ENCODE data around the gene GGCX. TPM values are rescaled to one million over a fixed set of nuclear protein-coding genes. Genes with fewer than 3 reads are reported as not detected.

The GGCX gene
- total RNA-seq, 2 experiments from 2014 or later, result 23.2 to 24.1 TPM

DNA sequence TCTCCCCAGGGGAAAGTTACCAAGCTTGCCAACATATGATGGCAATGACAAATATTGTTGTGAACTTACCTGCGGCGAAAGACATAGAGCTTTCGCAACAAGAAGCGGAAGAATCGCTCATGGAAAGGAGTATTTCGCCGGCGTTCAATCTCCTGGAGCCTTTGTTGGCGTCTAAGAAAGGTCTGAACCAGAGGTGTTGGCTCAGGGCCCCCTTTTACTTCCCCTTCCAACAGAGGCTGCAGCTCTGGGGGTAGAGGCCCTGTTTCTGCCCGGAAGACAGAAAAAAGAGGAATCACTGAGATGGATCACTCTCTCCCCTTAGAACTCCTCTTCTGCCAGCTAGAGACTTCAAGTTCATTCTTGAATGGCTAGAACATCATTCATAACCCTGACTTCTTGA, 10.8 kb downstream of the GGCX start:
- ChIA-PET POLR2A (interaction anchor here (0.6 to 2.4 kb wide), 3 partner anchors 10 to 131 kb away, joined by 3 to 9 read pairs (median 3); partner anchors contain the start of gene SH2D6), CTCF (interaction anchor here (0.6 to 13.6 kb wide), 7 partner anchors 10 to 160 kb away, joined by 3 to 99 read pairs (median 4); partner anchors contain the start of genes GGCX and SH2D6)

DNA sequence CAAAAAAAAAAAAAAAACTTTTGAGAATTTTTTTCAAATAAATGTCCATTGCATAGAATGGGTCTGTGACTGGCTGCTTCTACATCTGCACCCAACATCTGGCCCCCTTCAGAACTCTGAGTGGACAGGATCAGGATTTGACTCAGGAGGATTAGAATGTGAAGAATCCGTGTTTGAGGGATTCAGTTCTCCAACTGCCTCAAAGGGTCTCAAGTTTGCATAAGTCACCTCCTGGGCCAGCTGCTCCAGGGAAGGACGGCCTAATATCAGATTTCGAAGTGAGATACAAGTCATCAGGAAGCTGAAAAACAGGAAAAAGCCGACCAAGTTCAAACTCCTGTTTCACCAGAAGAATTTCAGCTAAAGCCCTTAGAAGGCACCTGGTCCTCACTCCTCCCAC, 11.5 kb downstream of the GGCX start:
- ChIA-PET POLR2A (interaction anchor here (0.6 to 2.1 kb wide), 2 partner anchors 10 to 16 kb away, joined by 3 to 17 read pairs; partner anchors contain the start of gene MAT2A), CTCF (interaction anchor here (0.7 to 13.6 kb wide), 5 partner anchors 10 to 159 kb away, joined by 3 to 99 read pairs (median 5); partner anchors contain the start of genes GGCX and SH2D6)

DNA sequence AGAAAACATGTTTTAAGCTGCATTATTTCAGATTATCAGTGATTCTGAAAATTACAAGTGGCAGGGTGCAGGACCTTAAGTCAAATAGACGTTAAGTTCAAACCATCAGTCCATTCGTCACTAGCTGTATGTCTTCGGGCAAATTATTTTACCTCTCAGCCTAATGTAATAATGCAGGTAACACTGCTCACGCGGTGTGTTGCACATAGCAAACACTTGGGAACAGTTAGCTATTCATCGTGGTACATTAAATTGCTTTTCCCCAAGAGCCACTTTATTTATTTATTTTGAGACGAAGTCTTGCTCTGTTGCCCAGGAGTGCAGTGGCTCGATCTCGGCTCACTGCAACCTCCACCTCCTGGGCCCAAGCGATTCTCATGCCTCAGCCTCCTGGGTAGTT, 12.2 kb downstream of the GGCX start:
- CTCF ChIA-PET, result interaction anchor here (0.7 to 13.6 kb wide), 8 partner anchors 10 to 159 kb away, joined by 3 to 99 read pairs (median 3); partner anchors contain the start of genes MAT2A and SH2D6
- POLR2A ChIA-PET, result interaction anchor here (0.6 to 2.1 kb wide), 7 partner anchors 10 to 157 kb away, joined by 3 to 17 read pairs (median 3); partner anchors contain the start of genes GGCX and MAT2A

DNA sequence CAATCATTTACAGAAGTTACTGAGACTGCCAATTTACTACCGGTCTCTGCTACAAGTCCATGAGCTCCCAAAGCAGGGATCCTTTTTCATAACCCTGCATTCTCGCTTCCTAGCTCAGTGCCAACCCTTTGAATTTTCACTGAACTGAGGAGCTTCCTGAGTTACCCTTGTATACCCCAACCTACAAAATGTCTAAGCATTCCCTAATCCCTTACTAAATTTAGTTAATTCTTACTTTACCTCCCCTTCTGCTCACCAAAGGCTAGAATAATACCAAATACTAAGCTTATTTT, 12.7 kb downstream of the GGCX start:
- CTCF ChIA-PET, result interaction anchor here (0.8 to 13.6 kb wide), 6 partner anchors 10 to 158 kb away, joined by 3 to 99 read pairs (median 3); partner anchors contain the start of genes MAT2A and SH2D6
- POLR2A ChIA-PET, result interaction anchor here (0.6 to 2.1 kb wide), 7 partner anchors 9 to 157 kb away, joined by 3 to 17 read pairs (median 3); partner anchors contain the start of genes GGCX and MAT2A

DNA sequence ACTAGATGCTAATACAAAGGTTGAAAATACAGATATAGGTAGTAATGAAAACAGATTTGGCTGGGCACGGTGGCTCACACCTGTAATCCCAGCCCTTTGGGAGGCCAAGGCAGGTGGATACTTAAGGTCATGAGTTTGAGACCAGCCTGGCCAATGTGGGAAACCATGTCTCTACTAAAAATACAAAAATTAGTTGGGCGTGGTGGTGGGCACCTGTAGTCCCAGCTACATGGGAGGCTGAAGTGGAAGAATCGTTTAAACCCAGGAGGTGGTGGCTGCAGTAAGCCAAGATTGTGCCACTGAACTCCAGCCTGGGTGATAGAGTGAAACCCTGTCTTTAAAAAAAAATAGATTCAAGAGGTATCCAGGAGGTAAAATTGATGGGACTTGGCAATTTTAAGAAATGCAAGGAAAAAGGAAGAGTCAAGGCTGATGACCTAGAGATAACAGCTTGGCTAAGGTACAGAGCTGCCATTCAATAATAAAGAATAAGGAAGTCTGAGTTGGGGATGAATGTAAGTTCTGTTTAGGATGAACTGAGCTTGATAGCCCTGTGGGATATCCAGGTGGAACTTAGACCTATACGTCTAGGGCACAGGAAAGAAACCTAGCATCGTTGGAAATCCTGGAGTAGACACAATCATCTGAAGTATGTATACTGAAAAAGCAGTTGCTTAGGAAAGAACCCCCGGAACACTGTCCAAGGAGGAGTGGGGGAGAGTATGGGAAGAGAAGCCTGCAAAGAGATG, 13.3 kb downstream of the GGCX start:
- ChIA-PET CTCF (interaction anchor here (0.5 to 13.6 kb wide), 5 partner anchors 45 to 157 kb away, joined by 3 to 99 read pairs (median 3); partner anchors contain the start of gene SH2D6), POLR2A (interaction anchor here (0.6 to 2.1 kb wide), 7 partner anchors 9 to 156 kb away, joined by 3 to 17 read pairs (median 3); partner anchors contain the start of genes GGCX and MAT2A)

DNA sequence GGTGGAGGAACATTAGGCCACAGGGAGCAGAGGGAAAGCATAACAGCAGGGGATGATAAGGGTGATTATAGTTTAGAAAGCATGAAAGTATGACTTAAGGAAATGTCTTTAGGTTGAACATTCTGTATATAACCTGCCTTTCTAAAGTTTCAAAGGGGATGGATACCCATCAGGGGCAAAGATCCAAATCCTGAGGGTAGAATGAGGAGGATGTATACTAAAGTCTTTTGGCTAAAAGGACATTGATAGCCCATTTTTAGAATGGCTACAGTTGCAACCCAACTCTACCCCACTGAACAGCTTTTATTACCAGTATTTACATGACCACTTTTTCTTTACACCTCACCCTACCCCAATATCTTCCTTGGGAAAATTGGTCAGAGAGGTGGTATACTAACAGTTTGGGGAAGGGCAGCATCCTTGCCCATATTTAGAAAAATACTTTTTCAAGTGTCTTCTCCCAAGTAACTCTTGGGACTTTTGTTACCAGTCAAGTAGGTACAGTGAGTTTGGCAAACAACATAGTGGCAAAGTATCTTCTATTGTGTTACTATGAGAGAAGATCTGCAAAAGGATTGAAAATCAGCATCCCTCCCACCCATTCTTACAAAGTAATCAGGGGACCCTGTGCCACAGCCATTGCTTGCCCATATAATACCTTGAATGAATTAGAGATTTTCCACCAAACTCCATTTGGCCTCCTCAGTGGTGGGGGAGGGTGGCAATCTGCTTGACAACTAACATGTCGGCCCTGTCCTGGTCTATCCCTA, 14.0 kb downstream of the GGCX start:
- CTCF ChIA-PET, result interaction anchor here (0.5 to 13.6 kb wide), 3 partner anchors 45 to 127 kb away, joined by 3 to 99 read pairs (median 4); partner anchors contain the start of gene SH2D6

DNA sequence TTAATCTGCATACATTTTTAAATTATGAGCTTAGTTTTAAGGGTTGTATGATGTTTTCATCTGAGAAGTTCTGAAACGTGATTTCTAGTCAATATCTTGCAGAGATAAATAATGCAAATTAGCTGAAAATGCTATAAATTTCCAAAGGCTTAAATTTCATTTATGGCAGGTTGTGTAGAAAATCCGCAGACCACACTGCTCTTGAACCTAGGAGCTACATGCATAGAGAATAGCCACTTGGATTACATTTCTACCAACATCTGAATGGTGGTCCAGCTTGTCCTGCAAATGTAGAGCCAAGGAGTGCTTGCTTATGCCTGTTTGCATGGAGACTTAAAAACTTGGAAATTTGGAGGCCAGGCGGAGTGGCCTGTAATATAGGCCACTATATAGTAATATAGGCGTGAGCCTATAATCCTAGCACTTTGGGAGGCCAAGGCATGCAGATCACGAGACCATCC, 15.5 kb downstream of the GGCX start:
- POLR2A ChIA-PET, result interaction anchor here (1.0 to 2.4 kb wide), 5 partner anchors 15 to 130 kb away, joined by 3 to 19 read pairs (median 6); partner anchors contain the start of genes GGCX and SH2D6
- CTCF ChIA-PET, result interaction anchor here (13.6 kb wide), 1 partner anchor 126 kb away, joined by 99 read pairs; the partner anchor contains the start of gene SH2D6

More for the DNA sequence above, 14.0 kb downstream of the GGCX start:
- POLR2A ChIA-PET, result interaction anchor here (2.1 to 2.2 kb wide), 3 partner anchors 8 to 110 kb away, joined by 6 to 17 read pairs (median 14); partner anchors contain the start of genes GGCX and MAT2A

DNA sequence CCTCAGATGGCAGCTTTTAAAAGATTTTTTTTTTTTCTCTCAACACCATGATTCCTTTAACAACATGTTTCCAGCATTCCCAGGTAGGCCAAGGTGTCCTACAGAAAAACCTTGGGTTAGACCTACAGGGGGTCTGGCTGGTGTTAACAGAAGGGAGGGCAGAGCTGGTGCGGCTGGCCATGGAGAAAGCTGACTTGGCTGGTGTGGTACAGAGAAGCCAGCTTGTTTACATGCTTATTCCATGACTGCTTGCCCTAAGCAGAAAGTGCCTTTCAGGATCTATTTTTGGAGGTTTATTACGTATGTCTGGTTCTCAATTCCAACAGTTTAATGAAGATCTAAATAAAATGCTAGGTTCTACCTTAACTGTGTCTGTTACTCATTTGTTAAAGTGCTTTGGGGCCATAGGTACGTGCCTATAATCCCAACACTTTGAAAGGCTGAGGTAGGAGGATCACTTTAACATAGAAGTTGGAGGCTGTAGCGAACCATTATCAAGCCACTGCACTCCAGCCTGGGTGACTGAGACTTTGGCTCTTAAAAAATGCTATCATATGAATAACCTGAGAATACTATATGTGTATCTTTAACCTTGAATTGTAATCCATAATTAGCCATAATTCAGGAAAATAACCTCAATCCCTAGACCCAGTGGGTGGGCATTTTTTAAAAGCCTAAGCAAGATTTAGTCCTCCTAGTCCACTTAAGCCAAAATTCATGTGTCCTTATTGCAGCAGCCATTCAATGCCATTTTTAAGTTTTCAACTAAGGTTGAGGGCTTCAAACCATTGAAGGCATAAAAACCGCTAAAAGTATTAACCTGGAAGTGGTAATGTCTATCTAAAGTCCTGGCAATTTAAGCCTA, 16.1 kb downstream of the GGCX start:
- ChIA-PET CTCF (interaction anchor here (13.6 kb wide), 1 partner anchor 125 kb away, joined by 99 read pairs; the partner anchor contains the start of gene SH2D6), POLR2A (interaction anchor here (1.2 to 2.4 kb wide), 4 partner anchors 16 to 129 kb away, joined by 3 to 19 read pairs (median 10); partner anchors contain the start of genes GGCX and SH2D6)

DNA sequence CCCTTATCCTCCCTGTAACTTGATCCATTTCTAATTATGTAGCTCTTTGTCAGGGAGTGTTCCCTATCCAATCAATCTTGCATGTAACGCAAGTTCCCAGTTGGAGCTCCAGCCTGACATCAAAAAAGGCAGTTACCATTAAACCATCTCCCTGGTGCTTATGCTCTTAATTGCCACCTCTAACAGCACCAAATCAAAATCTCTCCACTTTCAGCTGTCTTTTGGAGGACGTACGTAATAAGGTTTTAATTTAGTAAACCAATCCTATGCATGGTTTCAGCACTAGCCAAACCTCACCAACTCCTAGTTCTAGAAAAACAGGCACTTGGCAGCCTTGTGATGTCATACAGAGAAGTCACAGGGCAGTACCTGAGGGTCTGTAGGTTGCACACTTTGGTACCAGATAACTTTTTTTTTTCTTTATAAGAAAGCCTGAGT, 17.0 kb downstream of the GGCX start:
- POLR2A ChIA-PET, result interaction anchor here (0.9 to 2.4 kb wide), 2 partner anchors 10 to 125 kb away, joined by 3 to 19 read pairs; partner anchors contain the start of gene SH2D6

DNA sequence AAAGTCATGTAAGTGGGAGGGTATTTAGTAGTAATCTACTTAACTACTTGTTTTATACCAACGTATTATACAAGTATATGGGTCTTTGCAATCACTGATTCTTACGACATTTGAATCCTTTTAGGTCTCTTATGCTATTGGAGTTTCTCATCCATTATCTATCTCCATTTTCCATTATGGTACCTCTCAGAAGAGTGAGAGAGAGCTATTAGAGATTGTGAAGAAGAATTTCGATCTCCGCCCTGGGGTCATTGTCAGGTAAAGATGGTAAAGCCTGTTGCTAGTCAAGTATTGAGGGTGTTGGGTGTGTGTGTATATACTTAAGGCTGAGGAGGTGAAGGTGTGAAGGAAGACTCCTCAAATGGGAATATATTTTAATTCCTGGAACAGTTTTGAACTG, 18.5 kb downstream of the GGCX start:
- CTCF ChIA-PET, result interaction anchor here (0.6 to 2.3 kb wide), 2 partner anchors 9 to 19 kb away, joined by 3 to 11 read pairs; no protein-coding TSS in a partner anchor
- POLR2A ChIA-PET, result no interaction called here

More for the DNA sequence above, 17.0 kb downstream of the GGCX start:
- CTCF ChIA-PET, result interaction anchor here (13.6 kb wide), 1 partner anchor 124 kb away, joined by 99 read pairs; the partner anchor contains the start of gene SH2D6

DNA sequence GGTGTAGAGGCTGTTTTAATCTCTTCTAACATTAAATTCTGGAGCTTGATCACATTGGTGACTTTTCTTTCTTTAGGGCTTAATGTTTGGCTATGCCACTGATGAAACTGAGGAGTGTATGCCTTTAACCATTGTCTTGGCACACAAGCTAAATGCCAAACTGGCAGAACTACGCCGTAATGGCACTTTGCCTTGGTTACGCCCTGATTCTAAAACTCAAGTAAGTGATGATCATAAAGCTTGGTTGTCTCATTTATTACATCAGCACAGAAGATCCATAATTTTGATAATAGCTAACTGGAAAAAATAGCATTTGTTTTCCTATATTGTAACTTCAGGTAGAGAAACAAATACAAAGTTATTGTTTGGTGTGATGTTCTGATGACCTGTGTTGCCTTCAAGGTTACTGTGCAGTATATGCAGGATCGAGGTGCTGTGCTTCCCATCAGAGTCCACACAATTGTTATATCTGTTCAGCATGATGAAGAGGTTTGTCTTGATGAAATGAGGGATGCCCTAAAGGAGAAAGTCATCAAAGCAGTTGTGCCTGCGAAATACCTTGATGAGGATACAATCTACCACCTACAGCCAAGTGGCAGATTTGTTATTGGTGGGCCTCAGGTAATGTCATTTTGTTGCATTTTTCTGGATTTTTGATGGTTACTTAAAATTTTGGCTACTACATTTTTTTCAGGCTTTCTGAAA, 19.4 kb downstream of the GGCX start:
- ChIA-PET CTCF (interaction anchor here (0.8 to 2.3 kb wide), 3 partner anchors 10 to 231 kb away, joined by 3 to 11 read pairs (median 4); no protein-coding TSS in a partner anchor), POLR2A (interaction anchor here (0.5 to 4.6 kb wide), 4 partner anchors 102 to 189 kb away, joined by 3 to 59 read pairs (median 4); partner anchors contain the start of genes ELMOD3 and SH2D6)

DNA sequence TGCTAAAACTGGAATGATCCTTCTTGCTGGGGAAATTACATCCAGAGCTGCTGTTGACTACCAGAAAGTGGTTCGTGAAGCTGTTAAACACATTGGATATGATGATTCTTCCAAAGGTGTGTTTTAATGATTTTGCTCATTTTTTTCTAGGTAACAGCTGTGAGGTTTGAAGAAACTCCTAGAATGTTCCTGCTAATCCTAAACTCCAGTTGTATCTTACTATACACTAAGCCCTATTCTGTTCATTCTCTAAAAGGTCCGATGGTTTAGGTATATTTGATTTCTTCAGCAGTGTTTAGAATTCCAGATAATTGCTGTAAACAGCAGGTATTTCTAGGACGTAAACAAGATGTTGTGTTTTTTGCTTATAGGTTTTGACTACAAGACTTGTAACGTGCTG, 20.0 kb downstream of the GGCX start:
- POLR2A ChIA-PET, result interaction anchor here (0.6 to 4.6 kb wide), 5 partner anchors 103 to 635 kb away, joined by 3 to 59 read pairs (median 4); partner anchors contain the start of genes ELMOD3 and SH2D6
- CTCF ChIA-PET, result interaction anchor here (1.0 to 4.3 kb wide), 3 partner anchors 10 to 122 kb away, joined by 3 to 21 read pairs (median 11); partner anchors contain the start of gene SH2D6

DNA sequence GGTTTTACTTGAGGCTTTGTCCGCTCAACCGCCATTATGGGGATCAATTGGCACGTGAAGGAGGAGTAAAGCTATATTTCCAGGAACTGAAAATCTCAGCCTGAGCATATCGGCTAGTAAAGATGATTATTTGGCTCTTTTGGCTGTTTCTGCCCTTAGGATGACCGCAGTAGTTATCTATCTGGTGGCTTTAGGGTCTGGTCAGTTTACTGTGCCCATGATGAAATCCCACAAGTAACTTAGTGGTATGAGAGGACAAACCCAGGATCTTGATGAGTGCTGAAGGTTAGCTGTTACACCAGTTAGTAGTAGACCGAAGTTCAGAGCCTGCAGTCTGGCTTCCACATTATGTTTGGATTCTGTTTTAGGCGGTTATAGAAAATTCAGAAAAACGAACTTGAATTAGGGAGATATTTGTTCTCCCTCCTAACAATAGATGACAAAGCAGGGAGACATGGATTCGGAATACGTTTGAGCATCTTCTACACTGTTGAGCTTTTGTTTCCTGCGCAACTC, 21.1 kb downstream of the GGCX start:
- CTCF ChIA-PET, result interaction anchor here (0.8 to 4.3 kb wide), 3 partner anchors 12 to 121 kb away, joined by 3 to 21 read pairs (median 4); partner anchors contain the start of genes GGCX and SH2D6

DNA sequence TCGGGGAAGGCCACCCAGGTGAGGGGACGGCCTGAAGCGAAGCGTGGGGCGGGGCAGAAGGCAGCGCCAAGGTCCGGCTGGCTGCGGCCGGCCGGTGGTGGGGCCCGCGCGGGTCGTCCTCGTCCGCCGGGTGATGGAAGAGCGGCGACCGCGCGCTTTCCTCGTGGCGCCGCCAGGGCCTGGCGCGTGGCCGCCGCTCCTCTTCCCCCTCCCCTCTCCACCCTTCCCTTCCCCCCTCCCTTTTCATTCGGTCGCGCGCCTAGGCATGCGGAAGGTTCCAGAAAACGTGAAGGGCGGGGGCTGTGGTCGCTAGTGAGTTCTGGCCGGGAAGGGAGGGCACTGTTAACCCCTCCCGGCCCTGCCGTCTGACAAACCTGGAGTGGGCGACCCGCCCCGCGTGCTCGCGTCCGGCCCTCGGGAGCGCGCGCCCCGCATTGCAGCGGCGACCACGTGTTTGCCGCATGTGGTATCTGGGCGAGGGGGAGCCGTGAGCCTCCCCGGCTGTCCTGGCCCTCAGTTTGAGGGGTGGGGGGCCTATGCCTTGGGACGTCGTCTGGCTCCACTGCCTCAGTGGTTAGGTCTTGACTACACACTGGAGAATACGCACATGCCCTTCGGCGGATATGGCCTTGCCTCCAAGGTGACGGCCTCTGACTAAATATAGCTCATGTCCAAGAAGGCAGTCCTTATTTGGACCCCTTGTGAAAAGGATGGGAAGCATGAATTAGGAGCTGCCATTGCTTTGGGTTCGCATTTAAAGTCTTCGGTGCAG, 21.7 kb downstream of the GGCX start:
- CTCF ChIA-PET, result interaction anchor here (0.7 to 4.3 kb wide), 10 partner anchors 11 to 120 kb away, joined by 3 to 21 read pairs (median 4); partner anchors contain the start of genes GGCX and SH2D6
- POLR2A ChIA-PET, result interaction anchor here (0.5 to 4.6 kb wide), 21 partner anchors 9 to 601 kb away, joined by 3 to 59 read pairs (median 7); partner anchors contain the start of genes C2orf68, ELMOD3, PTCD3 and RETSAT

More for the DNA sequence above, 21.1 kb downstream of the GGCX start:
- POLR2A ChIA-PET, result interaction anchor here (0.5 to 4.6 kb wide), 11 partner anchors 8 to 187 kb away, joined by 3 to 59 read pairs (median 6); partner anchors contain the start of genes C2orf68 and SH2D6

All from activated CD8-positive, alpha-beta memory T cell treated with anti-CD3 and anti-CD28 coated beads for 36 hours (primary cell).